Activated T-cell treated with anti-CD3 and anti-CD28 coated beads, Interleukin-2, amount 50 U/mL, for 48 hours (primary cell): ENCODE data around the gene FARS2.
"Not testable (repeated sequence)": the region's sequence is repeated elsewhere in the genome, so short reads cannot be mapped to it uniquely, and the experiment has no call there.

ENCODE experiments used
- DNase-seq, 2 experiments: peaks; one replicate each; pipeline ENCODE4 v3.0.0-alpha.2; 2020

FARS2 gene

GRCh38 chr6:5677219-5678000 is 416.1 kb downstream of the FARS2 start:
- no peak for DNase-seq

DNA sequence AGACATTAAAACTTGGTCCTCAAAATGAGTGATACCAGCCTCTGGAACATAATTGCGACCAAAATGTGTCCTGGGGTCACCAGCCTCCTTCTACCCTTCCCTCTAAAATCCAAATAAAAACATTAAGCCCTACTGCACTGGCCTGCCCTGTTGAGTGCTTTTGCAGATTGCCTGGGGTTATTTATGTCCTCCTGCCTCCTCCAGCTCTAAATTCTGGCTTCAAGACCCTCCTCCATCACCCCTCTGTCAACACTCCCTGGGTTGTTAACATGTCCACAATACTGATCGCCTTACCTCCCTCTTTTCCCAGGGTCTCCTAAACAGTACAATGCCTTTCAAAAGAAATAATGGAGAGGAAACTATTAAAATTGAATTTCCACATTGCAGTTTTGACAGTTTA is 418.0 kb downstream of the FARS2 start:
- no peak for DNase-seq

- no peak for DNase-seq
Measured at GRCh38 chr6:5679691-5680090, 418.4 kb downstream of the FARS2 start.

DNA sequence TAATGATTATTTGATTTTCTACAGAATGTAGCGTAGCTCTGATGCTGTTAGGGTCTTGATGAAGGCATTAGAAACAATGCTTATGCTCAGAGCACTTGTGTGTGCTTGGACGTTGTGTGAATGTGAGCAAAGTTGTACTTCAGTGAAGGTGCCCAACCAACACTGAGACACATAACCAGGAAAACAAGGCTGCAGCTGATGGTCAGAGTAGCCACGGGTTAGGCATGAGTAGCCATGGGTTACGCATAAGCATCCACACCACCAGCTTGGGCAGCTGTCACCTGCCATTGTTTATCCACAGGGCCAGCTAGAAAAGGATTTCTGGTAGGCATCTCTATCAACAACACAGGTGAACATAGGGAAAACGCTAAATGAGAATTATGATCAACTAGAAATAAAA is 418.8 kb downstream of the FARS2 start:
- no peak for DNase-seq

GRCh38 chr6:5681480-5681879 is 420.2 kb downstream of the FARS2 start:
- no peak for DNase-seq

DNA sequence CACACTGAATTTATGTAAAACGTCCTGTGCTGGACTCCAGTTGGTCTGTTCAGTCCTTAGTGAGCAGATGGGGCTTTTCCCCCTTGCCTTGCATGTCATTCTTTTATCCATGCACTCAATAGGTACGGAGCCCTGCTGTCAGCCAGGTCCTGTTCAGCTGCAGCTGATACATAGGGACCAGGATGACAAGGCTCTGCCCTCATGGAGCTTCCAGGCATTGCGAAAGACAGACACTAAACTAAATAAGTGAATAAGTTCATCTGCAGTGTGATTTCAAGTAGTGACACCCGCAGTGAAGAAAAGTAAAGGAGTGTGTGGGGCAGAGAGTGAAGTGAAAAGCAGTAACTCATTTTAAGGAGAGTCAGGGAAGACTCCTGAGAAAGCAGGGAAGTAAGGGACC is 421.2 kb downstream of the FARS2 start:
- no peak for DNase-seq

DNA sequence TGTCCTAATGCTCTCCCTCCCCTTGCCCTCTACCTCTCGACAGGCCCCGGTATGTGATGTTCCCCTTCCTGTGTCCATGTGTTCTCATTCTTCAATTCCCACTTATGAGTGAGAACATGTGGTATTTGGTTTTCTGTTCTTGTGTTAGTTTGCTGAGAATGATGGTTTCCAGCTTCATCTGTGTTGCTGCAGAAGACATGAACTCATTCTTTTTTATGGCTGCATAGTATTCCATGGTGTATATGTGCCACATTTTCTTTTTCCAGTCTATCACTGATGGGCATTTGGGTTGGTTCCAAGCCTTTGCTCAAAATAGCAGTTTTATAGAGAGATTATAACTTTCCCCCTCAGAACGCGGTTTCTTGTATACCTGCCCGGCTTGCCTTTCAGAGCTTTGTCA is 422.4 kb downstream of the FARS2 start:
- DNase-seq, result not testable (repeated sequence)

GRCh38 chr6:5684320-5685053 is 423.2 kb downstream of the FARS2 start:
- DNase-seq, result no peak

- DNase-seq, result no peak
Measured at GRCh38 chr6:5693225-5694145, 432.2 kb downstream of the FARS2 start.

DNA sequence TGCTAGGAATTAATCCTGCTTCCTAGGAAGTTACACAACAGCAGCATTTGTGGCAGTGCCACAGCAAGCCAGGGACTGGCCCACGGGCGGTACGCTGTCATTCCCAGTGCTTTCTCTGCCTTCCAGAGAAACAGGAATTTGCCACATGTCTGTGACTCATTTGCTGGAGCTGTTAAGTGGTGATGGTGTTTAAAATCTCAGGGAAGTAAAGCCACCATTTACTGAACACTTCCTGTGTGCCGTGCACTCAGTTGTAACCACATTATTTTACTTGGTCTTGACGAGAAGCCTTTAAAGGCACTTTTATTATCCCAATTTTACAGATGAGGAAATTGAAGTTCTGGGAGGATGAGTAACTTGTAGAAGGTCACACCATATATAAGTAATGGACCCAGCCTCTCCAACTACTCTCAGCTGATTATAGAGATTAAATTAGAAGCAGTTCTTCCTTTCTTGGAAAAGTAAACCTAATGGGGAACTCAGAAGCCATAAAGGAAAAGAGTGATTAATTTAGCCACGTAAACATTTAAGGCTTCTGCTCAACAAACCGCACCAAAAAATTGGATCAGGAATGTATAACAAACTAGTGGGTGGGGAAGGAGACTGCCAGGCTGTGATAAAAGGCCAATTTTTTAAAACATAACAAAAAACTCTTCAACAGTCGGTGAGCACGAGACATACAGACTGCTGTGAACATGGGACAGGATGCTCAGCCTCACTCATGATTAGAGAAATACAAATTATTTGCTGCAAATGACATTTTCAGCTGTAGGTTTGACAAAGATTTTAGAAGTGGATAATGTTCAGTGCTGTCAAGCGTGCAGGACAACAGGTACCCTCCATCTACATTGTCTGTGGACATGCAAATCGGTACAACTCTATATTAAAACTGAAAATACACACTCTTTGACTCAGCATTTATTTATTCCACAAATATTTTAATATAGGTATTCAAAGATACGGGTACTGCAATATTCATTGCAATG is 434.2 kb downstream of the FARS2 start:
- no peak for DNase-seq

DNA sequence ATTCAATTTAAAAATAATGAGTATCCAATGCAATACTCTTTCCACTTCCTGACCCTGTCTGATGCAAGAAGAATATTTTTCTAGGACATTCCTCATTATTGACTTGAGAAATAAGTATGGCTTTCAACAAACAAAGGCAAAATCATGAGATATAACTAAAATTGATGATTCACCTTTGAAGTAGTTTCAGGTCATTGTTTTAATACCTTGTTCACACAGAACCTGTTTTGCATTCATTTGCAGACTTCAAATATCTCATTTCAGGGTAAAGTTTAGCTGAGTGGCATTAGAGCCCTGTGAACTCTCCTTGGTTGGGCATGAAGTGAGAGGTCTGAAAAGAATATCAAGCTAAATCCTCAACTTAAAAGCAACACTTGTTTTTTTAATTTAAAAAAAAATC is 436.2 kb downstream of the FARS2 start:
- DNase-seq, result no peak

DNA sequence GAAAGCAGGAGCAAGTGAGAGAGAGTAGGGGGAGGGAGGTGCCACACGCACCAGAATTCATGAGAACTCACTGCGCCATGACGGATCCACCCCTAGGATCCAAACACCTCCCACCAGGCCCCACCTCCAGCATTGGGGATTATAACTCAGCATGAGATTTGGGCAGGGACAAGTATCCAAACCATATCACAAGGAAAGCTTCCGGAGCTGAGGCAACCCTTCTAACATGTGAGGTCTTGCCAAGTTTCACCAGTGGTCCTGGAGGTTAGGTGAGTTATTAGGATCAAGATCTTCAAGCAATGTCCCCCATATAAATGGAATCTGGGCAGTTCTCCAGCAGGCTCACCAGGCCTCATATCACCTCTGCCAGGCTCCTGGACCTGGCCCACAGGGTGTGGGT is 437.0 kb downstream of the FARS2 start:
- no peak for DNase-seq

DNA sequence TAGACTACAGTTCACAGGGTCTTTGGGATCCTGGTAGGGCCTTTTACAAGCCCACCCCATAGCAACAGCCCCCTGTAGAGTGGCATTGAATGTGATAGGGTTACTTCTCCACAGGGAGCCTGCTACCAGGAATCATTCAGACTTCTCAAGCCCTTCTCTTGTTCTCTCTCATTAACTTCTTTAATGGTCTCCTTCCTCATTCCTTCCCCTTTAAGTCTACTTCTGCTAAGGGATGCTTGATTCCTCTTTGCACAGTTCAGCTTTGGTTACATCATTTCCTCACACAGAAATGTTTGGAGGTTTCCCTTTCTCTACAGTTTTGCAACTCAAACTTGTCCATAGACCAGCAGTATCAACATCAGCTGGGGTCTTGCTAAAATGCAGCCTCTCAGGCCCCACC is 437.8 kb downstream of the FARS2 start:
- not testable (repeated sequence) for DNase-seq

DNA sequence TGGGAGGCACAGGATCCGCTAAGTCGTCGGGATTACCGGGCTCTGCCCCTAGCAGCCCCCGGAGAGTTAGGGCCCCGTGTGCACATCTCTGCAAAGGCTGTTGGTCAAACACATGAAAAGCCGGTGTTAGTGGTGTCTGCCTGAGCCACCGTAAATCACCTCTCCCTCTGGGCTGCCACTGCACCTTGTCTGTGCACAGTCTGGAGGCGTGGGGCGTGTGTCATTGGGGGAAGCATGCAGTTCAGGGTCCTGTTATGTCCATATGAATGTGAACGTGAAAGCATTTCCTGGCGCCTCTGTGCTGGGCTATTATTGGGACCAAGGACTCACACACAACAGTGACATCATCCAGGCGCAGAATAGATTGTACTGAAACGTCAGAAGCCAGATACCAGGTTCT is 439.9 kb downstream of the FARS2 start:
- no peak for DNase-seq

DNA sequence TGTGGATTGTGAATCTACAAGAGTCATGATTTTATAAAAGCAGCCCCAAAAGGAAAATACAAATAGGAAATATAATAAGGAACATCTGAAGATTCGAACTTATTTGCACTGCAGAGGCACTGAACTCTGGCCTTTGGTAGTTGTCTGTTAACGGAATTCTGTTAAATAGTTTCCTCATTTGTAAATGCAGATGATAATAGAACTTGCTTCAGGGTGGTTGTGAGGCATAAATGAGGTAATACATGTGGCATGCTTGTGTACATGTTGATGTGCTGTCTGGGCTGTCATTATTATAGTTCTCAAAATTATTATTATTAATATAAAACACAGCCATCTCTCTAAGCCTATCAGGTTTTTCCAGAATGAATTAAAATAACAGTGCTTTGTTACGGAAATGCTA is 443.4 kb downstream of the FARS2 start:
- no peak for DNase-seq

DNA sequence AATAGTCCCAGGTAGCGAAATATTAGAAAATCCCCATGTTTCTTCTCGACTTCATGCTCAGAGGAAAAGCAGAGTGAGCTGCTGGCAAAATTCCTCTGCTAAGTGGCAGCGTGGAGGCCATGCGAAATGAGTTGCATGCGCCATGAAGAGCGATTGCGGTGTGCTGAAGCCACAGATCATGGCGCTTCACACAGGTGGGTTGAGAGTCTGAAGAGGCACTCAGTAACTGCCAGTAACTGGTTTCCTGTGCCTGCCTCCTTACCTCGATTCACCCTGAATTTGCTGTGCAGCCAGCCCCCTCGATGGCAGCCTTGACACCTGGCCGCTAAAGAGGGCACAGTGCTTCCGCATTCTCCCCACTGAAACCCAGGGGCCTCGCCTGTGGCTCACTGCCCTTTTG is 443.9 kb downstream of the FARS2 start:
- no peak for DNase-seq

- peak in 1 of 2 experiments; percentile 24 for DNase-seq
Measured at GRCh38 chr6:5706124-5707033, 445.1 kb downstream of the FARS2 start.

DNA sequence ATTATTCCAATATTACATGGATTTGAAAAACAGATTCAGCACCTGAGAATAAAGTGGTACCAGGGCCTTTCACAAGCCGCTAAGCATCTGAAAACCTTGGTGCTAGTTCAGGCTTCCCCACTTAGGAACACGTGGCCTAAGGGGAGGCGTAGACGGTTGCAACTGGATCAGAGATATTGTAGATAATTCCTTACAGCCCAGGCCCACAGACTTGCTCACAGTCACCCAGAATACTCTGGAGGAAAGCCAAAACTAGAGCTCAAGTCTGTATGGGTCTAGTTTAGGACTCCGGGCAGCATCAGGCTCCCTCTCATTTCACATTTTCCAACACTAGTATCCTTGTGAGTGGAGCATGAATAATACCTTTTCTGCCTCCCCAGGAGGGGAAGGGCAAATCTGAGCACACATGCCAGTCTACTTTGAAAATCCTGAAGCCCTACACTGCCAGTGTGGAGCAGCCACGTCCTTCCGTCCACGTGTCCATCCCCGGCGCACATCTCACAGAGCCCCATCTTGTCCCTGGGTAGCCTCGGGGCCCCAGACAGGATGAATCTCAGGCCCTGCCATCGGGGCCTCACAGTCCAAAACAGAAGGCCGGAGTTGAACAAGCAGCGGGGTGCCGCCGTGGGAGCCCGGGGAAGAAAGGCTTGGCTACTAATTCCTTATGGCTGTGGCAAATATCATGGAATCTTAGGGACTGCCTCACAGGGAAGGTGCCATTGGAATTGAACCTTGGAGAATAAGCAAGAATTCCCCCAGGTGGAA is 446.1 kb downstream of the FARS2 start:
- DNase-seq, result no peak

DNA sequence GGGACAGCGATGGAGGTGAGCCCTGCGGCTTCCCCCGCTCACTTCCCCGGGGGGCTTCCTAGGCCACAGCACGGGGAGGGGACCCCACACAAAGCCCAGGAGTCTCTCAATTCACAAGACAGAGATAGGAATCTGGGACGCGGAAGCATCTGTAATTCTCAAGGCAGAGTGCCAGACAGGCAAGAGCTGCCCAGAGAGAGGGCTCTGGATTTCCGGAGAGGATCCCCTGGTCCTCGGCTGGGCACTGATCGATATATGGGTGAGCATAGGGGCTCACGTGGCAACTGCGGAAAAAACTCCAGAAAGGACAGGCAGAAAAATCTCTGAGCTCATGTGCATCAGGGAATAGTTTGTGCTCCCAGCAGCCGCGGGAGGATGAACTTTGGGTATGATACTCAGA is 449.2 kb downstream of the FARS2 start:
- no peak for DNase-seq

- no peak for DNase-seq
Measured at GRCh38 chr6:5710936-5711335, 449.6 kb downstream of the FARS2 start.
